Gastrocnemius medialis (tissue), 4 donors: Measurements from ENCODE around the gene ITGA8. TPM values are rescaled to one million over a fixed set of nuclear protein-coding genes. Genes with fewer than 3 reads are reported as not detected.

Experiments used
- ATAC-seq, 2 donors: fragments of 150-250 bp; one replicate each; pipeline ENCODE4 v1.9.1; 2016
- DNase-seq, 2 donors: peaks; one replicate each; pipeline ENCODE4 v3.0.0-alpha.2; 2019
- H3K27ac ChIP-seq, 4 donors: fragments of 200-600 bp; sonication (generic); 1 replicate in 1 of 4; 2 replicates in 3 of 4; pipeline ENCODE4 v1.5.1; 2016 to 2018; ENCODE audit warnings: mild to moderate bottlenecking in 2 of 4, moderate library complexity in 1 of 4
- H3K27me3 ChIP-seq, 3 donors: fragments of 200-600 bp; sonication (generic) in 2 of 3; 1 replicate in 1 of 3; 2 replicates in 2 of 3; pipeline versions ENCODE4 v1.5.1 to v1.6.0; 2016 to 2019; ENCODE audit warnings: mild to moderate bottlenecking in 1 of 3, moderate library complexity in 1 of 3
- H3K36me3 ChIP-seq, 2 donors: fragments of 200-600 bp; sonication (generic) in 1 of 2; one replicate each; pipeline ENCODE4 v1.5.1; 2017 to 2018
- H3K4me1 ChIP-seq, 2 donors: fragments of 200-600 bp; sonication (generic) in 1 of 2; one replicate each; pipeline ENCODE4 v1.5.1; 2016 to 2017; ENCODE audit warnings: mild to moderate bottlenecking in 2 of 2
- H3K4me3 ChIP-seq, 4 donors: fragments of 200-600 bp; sonication (generic) in 3 of 4; 1 replicate in 1 of 4; 2 replicates in 3 of 4; pipeline ENCODE4 v1.5.1; 2016 to 2019; ENCODE audit warnings: mild to moderate bottlenecking in 2 of 4
- H3K9me3 ChIP-seq, 3 donors: fragments of 200-600 bp; sonication (generic) in 2 of 3; 1 replicate in 1 of 3; 2 replicates in 2 of 3; pipeline ENCODE4 v1.5.1; 2016 to 2019
- CTCF ChIP-seq, 5 experiments: fragments of 450-650 bp in 3 of 5; fragments of 200-600 bp in 2 of 5; sonication (generic) in 2 of 5; IDR thresholded peaks in 4 of 5; conservative IDR thresholded peaks in 1 of 5; 1 replicate in 4 of 5; 2 replicates in 1 of 5; pipeline ENCODE4 v1.5.1; 2016 to 2019; ENCODE audit warnings: antibody characterized with exemption in 5 of 5, mild to moderate bottlenecking in 3 of 5, moderate library complexity in 3 of 5
- POLR2A ChIP-seq, 2 donors: fragments of 450-650 bp; IDR thresholded peaks; one replicate each; pipeline ENCODE4 v1.6.1; 2017; ENCODE audit warnings: antibody characterized with exemption in 2 of 2, mild to moderate bottlenecking in 2 of 2, moderate library complexity in 2 of 2
- in situ Hi-C, 4 donors: fragments of 200-750 bp; cut with MboI; loops; one replicate each; pipeline versions ENCODE4 v1.15.0 to v1.8.0; 2017; ENCODE audit warnings: low sequenced_read_pairs in 4 of 4
- intact Hi-C: fragments of 100-400 bp; cut with DNase I; formaldehyde crosslinking; loops from one replicate; pipeline ENCODE4 v1.15.1; 2023; ENCODE audit warnings: low total_unique reads
- total RNA-seq, 4 donors: library from RNA; depleted of rRNA; stranded (reverse); fragments of >200 nt; gene quantifications; one replicate each; pipeline versions ENCODE4 v1.1.0 to v1.2.3, GENCODE V29; 2016

Gene ITGA8
- total RNA-seq, 4 donors from 2014 or later: 1.6 to 17.4 (median 10.3) TPM

- no peak for DNase-seq
- intact Hi-C loops: no loop called here
These were observed 14.4 kb downstream of the ITGA8 start for GRCh38 chr10:15705298-15705697.

GRCh38 chr10:15704581-15704968 lies 15.1 kb downstream of the ITGA8 start:
- no peak overlapping the region for H3K27ac ChIP-seq
- DNase-seq: no peak
- no peak overlapping the region for H3K4me3 ChIP-seq
- no peaks in the 10 kb centered on the region for H3K9me3 ChIP-seq
- H3K36me3 ChIP-seq: no peaks in the 10 kb centered on the region
- TF ChIP-seq POLR2A (IDR thresholded peaks at IDR 0.05) (no peak), CTCF (IDR thresholded peaks at IDR 0.05 in 4 of 5, conservative IDR thresholded peaks at IDR 0.05 in 1 of 5) (no peak)
- H3K4me1 ChIP-seq: no peaks in the 10 kb centered on the region
- intact Hi-C loops: no loop called here
- in situ Hi-C loops: no loop called here
- no peak for ATAC-seq
- H3K27me3 ChIP-seq: no peaks in the 10 kb centered on the region

More at GRCh38 chr10:15705298-15705697, 14.4 kb downstream of the ITGA8 start:
- no peak for TF ChIP-seq CTCF (IDR thresholded peaks at IDR 0.05 in 4 of 5, conservative IDR thresholded peaks at IDR 0.05 in 1 of 5)
- no peak for TF ChIP-seq POLR2A (IDR thresholded peaks at IDR 0.05)
- H3K36me3 ChIP-seq: no peaks in the 10 kb centered on the region
- no peaks in the 10 kb centered on the region for H3K27me3 ChIP-seq
- no peaks in the 10 kb centered on the region for H3K9me3 ChIP-seq
- H3K4me1 ChIP-seq: no peaks in the 10 kb centered on the region
- no peak for ATAC-seq
- no peak overlapping the region for H3K27ac ChIP-seq
- no peak overlapping the region for H3K4me3 ChIP-seq
- in situ Hi-C loops: no loop called here

- in situ Hi-C loops (no loop called here), intact Hi-C loops (no loop called here)
- Histone ChIP-seq H3K27me3 (no peaks in the 10 kb centered on the region), H3K27ac (no peak overlapping the region), H3K4me3 (no peak overlapping the region), H3K4me1 (no peaks in the 10 kb centered on the region), H3K9me3 (no peaks in the 10 kb centered on the region), H3K36me3 (no peaks in the 10 kb centered on the region)
- TF ChIP-seq POLR2A (IDR thresholded peaks at IDR 0.05): no peak
- TF ChIP-seq CTCF (IDR thresholded peaks at IDR 0.05 in 4 of 5, conservative IDR thresholded peaks at IDR 0.05 in 1 of 5): no peak
- ATAC-seq (no peak), DNase-seq (no peak)
These were observed 15.7 kb downstream of the ITGA8 start for GRCh38 chr10:15703944-15704580.

- Histone ChIP-seq H3K9me3 (no peaks in the 10 kb centered on the region), H3K27ac (no peak overlapping the region), H3K36me3 (no peaks in the 10 kb centered on the region), H3K4me3 (no peak overlapping the region), H3K27me3 (no peaks in the 10 kb centered on the region), H3K4me1 (no peaks in the 10 kb centered on the region)
- DNase-seq (no peak), ATAC-seq (no peak)
- intact Hi-C loops (no loop called here), in situ Hi-C loops (no loop called here)
- no peak for TF ChIP-seq POLR2A (IDR thresholded peaks at IDR 0.05)
- no peak for TF ChIP-seq CTCF (IDR thresholded peaks at IDR 0.05 in 4 of 5, conservative IDR thresholded peaks at IDR 0.05 in 1 of 5)
These were observed 16.4 kb downstream of the ITGA8 start for GRCh38 chr10:15703151-15703880.
